ENCODE results near the gene KIAA1671. TPM values are rescaled to one million over a fixed set of nuclear protein-coding genes. Genes with fewer than 3 reads are reported as not detected.

The KIAA1671 gene
- polyA plus RNA-seq, 3 donors = not detected

DNA sequence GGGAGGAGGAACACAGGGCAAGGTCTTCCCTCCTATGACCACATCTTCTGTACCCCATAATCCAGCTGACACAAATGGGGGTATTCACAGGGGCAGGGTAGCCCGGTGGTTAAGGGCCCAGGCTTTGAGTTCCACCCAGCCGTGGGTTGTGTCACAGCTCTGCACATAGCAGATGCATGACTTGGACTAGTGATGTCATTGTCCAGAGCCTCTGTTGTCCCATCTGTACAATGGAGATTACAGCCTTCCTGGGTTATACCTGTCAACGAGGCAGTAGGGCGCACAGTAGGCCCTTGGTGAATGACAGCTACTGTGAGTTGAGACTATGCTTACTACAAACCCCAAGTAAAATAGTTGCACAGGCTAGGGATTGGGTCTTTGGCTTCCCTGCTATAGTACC is 147.9 kb downstream of the KIAA1671 start:
- Histone ChIP-seq H3K27ac (ENCODE audit: low read depth in 1 of 2, low read length in 2 of 2) (no peak overlapping the region), H4K20me1 (ENCODE audit: insufficient read depth, low read length) (no peaks in the 10 kb centered on the region), H3K9me3 (replicated peaks in 1 of 2; ENCODE audit: control insufficient read depth in 1 of 2, insufficient read depth in 1 of 2, low read length in 2 of 2) (no peaks in the 10 kb centered on the region), H2AFZ (ENCODE audit: insufficient read depth, low read depth, low read length, poor library complexity, severe bottlenecking) (no peak overlapping the region), H3K4me2 (replicated peaks; ENCODE audit: extremely low read depth, low read length, poor library complexity, severe bottlenecking) (no peak overlapping the region), H3K36me3 (replicated peaks in 1 of 2; ENCODE audit: control insufficient read depth in 1 of 2, insufficient read depth in 2 of 2, low read length in 2 of 2) (no peaks in the 10 kb centered on the region), H3K27me3 (ENCODE audit: control insufficient read depth in 2 of 2, insufficient read depth in 2 of 2, low read length in 2 of 2) (no peaks in the 10 kb centered on the region), H3K9ac (ENCODE audit: insufficient read depth, low read length, poor library complexity, severe bottlenecking) (no peak overlapping the region), H3K79me2 (ENCODE audit: insufficient read depth, low read length) (no peaks in the 10 kb centered on the region), H3K4me3 (replicated peaks in 1 of 3; ENCODE audit: low read depth in 2 of 3, low read length in 3 of 3) (no peak overlapping the region), H3K4me1 (ENCODE audit: control insufficient read depth in 1 of 2, insufficient read depth in 2 of 2, low read length in 2 of 2) (no peaks in the 10 kb centered on the region)
- H3K4me3 Mint-ChIP-seq = no peak overlapping the region
- WGBS (ENCODE audit: insufficient coverage) = 100% methylated on average over 3 of the region's 4 CpGs
- no peaks in the 10 kb centered on the region for H3K4me1 Mint-ChIP-seq
- DNase-seq = no peak
- H3K9me3 Mint-ChIP-seq = no peaks in the 10 kb centered on the region
- intact Hi-C loops (cut with micrococcal nuclease) = no loop called here
- H3K27ac Mint-ChIP-seq = no peak overlapping the region
- H3K27me3 Mint-ChIP-seq (ENCODE audit: low read depth in 3 of 3) = peaks cover 4 to 8% (median 4%) of the 10 kb centered on the region in 3 donors
- TF ChIP-seq, protein P1, sequence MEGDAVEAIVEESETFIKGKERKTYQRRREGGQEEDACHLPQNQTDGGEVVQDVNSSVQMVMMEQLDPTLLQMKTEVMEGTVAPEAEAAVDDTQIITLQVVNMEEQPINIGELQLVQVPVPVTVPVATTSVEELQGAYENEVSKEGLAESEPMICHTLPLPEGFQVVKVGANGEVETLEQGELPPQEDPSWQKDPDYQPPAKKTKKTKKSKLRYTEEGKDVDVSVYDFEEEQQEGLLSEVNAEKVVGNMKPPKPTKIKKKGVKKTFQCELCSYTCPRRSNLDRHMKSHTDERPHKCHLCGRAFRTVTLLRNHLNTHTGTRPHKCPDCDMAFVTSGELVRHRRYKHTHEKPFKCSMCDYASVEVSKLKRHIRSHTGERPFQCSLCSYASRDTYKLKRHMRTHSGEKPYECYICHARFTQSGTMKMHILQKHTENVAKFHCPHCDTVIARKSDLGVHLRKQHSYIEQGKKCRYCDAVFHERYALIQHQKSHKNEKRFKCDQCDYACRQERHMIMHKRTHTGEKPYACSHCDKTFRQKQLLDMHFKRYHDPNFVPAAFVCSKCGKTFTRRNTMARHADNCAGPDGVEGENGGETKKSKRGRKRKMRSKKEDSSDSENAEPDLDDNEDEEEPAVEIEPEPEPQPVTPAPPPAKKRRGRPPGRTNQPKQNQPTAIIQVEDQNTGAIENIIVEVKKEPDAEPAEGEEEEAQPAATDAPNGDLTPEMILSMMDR (IDR thresholded peaks at IDR 0.05) = no peak
- no peaks in the 10 kb centered on the region for H3K36me3 Mint-ChIP-seq

DNA sequence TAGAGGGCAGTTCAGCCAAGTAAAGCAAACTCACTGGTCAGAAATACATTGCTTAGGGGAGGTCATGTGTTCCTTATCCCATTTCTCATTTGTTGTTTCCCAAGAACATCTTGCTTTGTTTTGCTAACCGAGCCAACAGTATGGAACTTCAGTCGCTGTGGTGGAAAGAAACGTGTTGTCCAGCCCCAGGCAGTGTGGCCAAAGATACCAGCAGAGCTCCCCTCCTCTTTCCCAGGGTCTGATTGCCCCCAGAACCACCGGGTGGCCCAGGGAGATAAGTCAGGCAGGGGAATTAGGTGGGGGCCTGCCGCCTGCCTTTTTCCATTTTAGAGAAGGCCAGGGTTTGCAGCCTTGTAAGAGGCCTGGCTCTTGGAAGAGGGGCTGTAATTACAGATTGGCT is 148.4 kb downstream of the KIAA1671 start:
- no peaks in the 10 kb centered on the region for H3K27me3 ChIP-seq (ENCODE audit: control insufficient read depth in 2 of 2, insufficient read depth in 2 of 2, low read length in 2 of 2)
- no peak overlapping the region for H3K4me3 Mint-ChIP-seq
- H3K27ac ChIP-seq (ENCODE audit: low read depth in 1 of 2, low read length in 2 of 2) = no peak overlapping the region
- no peak overlapping the region for H3K9ac ChIP-seq (ENCODE audit: insufficient read depth, low read length, poor library complexity, severe bottlenecking)
- TF ChIP-seq, protein P1 (IDR thresholded peaks at IDR 0.05) = no peak
- no peak overlapping the region for H3K4me2 ChIP-seq (replicated peaks; ENCODE audit: extremely low read depth, low read length, poor library complexity, severe bottlenecking)
- no peaks in the 10 kb centered on the region for H3K79me2 ChIP-seq (ENCODE audit: insufficient read depth, low read length)
- H3K4me3 ChIP-seq (replicated peaks in 1 of 3; ENCODE audit: low read depth in 2 of 3, low read length in 3 of 3) = no peak overlapping the region
- no peaks in the 10 kb centered on the region for H3K36me3 Mint-ChIP-seq
- H3K4me1 Mint-ChIP-seq = no peaks in the 10 kb centered on the region
- no peak overlapping the region for H2AFZ ChIP-seq (ENCODE audit: insufficient read depth, low read depth, low read length, poor library complexity, severe bottlenecking)
- intact Hi-C loops (cut with micrococcal nuclease) = no loop called here
- H3K4me1 ChIP-seq (ENCODE audit: control insufficient read depth in 1 of 2, insufficient read depth in 2 of 2, low read length in 2 of 2) = no peaks in the 10 kb centered on the region
- no peaks in the 10 kb centered on the region for H3K36me3 ChIP-seq (replicated peaks in 1 of 2; ENCODE audit: control insufficient read depth in 1 of 2, insufficient read depth in 2 of 2, low read length in 2 of 2)
- no peak for DNase-seq
- H3K9me3 Mint-ChIP-seq = no peaks in the 10 kb centered on the region
- WGBS (ENCODE audit: insufficient coverage) = 89% methylated on average over 4 of the region's 5 CpGs
- H4K20me1 ChIP-seq (ENCODE audit: insufficient read depth, low read length) = no peaks in the 10 kb centered on the region
- H3K9me3 ChIP-seq (replicated peaks in 1 of 2; ENCODE audit: control insufficient read depth in 1 of 2, insufficient read depth in 1 of 2, low read length in 2 of 2) = no peaks in the 10 kb centered on the region
- peaks cover 2 to 8% (median 4%) of the 10 kb centered on the region in 3 donors for H3K27me3 Mint-ChIP-seq (ENCODE audit: low read depth in 3 of 3)
- no peak overlapping the region for H3K27ac Mint-ChIP-seq

Measured in CD14-positive monocyte (primary cell).